ENCODE measurements around the gene STAP1.

Gene STAP1

GRCh38 chr4:67581208-67581857 lies 22.8 kb downstream of the STAP1 start:
- in situ Hi-C loops (cut with MboI; ENCODE audit: low sequenced_read_pairs, unreplicated experiment), result no loop called here
- TF ChIP-seq CTCF (IDR thresholded peaks at IDR 0.05; ENCODE audit: borderline replicate concordance, control extremely low read depth, extremely low read depth, insufficient read depth, missing control alignments), result no peak
- DNase-seq (ENCODE audit: low spot score), result peak; percentile 48

GRCh38 chr4:67581913-67582312 lies 23.4 kb downstream of the STAP1 start:
- in situ Hi-C loops (cut with MboI; ENCODE audit: low sequenced_read_pairs, unreplicated experiment), result no loop called here
- DNase-seq (ENCODE audit: low spot score), result no peak
- TF ChIP-seq CTCF (IDR thresholded peaks at IDR 0.05; ENCODE audit: borderline replicate concordance, control extremely low read depth, extremely low read depth, insufficient read depth, missing control alignments), result no peak

- in situ Hi-C loops (cut with MboI; ENCODE audit: low sequenced_read_pairs, unreplicated experiment), result no loop called here
- no peak for TF ChIP-seq CTCF (IDR thresholded peaks at IDR 0.05; ENCODE audit: borderline replicate concordance, control extremely low read depth, extremely low read depth, insufficient read depth, missing control alignments)
- no peak for DNase-seq (ENCODE audit: low spot score)
Observed at GRCh38 chr4:67584496-67584895, 26.0 kb downstream of the STAP1 start.

- DNase-seq (ENCODE audit: low spot score), result no peak
- in situ Hi-C loops (cut with MboI; ENCODE audit: low sequenced_read_pairs, unreplicated experiment), result no loop called here
- TF ChIP-seq CTCF (IDR thresholded peaks at IDR 0.05; ENCODE audit: borderline replicate concordance, control extremely low read depth, extremely low read depth, insufficient read depth, missing control alignments), result peak; percentile 1
Observed at GRCh38 chr4:67587156-67587555, 28.6 kb downstream of the STAP1 start.

GRCh38 chr4:67593741-67594175 lies 35.2 kb downstream of the STAP1 start:
- no peak for TF ChIP-seq CTCF (IDR thresholded peaks at IDR 0.05; ENCODE audit: borderline replicate concordance, control extremely low read depth, extremely low read depth, insufficient read depth, missing control alignments)
- in situ Hi-C loops (cut with MboI; ENCODE audit: low sequenced_read_pairs, unreplicated experiment), result no loop called here
- no peak for DNase-seq (ENCODE audit: low spot score)

- in situ Hi-C loops (cut with MboI; ENCODE audit: low sequenced_read_pairs, unreplicated experiment), result no loop called here
- no peak for DNase-seq (ENCODE audit: low spot score)
- TF ChIP-seq CTCF (IDR thresholded peaks at IDR 0.05; ENCODE audit: borderline replicate concordance, control extremely low read depth, extremely low read depth, insufficient read depth, missing control alignments), result no peak
Observed at GRCh38 chr4:67603310-67604028, 44.9 kb downstream of the STAP1 start.

All from GM13976 (cell line).